ENCODE data around the gene FAM163B. TPM values are rescaled to one million over a fixed set of nuclear protein-coding genes. Genes with fewer than 3 reads are reported as not detected.

FAM163B gene
- polyA plus RNA-seq, 1 of the 3 experiments (the other 2 are of a cell fraction): 0.05 TPM

DNA sequence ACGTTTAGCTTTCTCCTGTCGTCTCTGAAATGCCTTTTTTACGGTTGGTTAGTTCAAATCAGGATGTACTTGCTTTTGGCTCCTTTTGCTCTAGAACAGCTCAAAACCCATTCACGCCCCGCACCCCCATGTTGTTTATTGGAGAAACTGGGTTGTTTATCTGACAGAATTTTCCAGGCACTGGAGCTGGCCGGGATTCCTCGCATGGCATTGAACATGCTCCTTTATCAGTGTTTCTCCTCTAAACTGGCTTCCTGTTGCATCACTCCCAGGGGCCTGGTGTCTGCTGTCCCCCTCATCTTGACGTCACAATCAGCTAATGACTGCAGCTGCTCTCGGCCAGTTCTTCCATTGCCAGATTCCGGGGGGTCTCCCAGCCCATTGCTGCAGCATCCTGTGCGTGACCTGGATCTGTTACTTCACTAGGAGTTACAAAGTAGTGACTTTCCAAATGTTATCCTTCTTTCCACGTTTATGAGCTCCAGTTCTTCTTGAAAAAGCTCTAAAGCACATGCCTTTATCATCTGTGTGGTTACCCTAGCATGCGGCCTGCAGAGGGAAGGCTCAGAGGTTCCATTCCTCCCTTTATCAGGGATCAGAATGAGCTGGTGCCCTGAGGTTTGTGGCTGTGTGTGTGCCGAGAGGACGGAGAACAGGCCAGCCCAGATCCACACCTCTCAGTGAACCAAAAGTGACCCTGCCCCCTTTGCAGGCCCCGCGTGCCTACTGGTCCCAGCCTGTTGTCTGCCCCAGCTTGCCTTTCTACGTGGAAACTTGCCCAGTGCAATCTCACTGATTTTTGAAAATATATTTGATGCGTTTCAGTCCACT, 27.5 kb downstream of the FAM163B start (continued):
- TF ChIP-seq, protein P1, sequence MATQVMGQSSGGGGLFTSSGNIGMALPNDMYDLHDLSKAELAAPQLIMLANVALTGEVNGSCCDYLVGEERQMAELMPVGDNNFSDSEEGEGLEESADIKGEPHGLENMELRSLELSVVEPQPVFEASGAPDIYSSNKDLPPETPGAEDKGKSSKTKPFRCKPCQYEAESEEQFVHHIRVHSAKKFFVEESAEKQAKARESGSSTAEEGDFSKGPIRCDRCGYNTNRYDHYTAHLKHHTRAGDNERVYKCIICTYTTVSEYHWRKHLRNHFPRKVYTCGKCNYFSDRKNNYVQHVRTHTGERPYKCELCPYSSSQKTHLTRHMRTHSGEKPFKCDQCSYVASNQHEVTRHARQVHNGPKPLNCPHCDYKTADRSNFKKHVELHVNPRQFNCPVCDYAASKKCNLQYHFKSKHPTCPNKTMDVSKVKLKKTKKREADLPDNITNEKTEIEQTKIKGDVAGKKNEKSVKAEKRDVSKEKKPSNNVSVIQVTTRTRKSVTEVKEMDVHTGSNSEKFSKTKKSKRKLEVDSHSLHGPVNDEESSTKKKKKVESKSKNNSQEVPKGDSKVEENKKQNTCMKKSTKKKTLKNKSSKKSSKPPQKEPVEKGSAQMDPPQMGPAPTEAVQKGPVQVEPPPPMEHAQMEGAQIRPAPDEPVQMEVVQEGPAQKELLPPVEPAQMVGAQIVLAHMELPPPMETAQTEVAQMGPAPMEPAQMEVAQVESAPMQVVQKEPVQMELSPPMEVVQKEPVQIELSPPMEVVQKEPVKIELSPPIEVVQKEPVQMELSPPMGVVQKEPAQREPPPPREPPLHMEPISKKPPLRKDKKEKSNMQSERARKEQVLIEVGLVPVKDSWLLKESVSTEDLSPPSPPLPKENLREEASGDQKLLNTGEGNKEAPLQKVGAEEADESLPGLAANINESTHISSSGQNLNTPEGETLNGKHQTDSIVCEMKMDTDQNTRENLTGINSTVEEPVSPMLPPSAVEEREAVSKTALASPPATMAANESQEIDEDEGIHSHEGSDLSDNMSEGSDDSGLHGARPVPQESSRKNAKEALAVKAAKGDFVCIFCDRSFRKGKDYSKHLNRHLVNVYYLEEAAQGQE (IDR thresholded peaks at IDR 0.05; ENCODE audit: low read depth, low read length): no peak
- no peak for TF ChIP-seq SIN3A (IDR thresholded peaks at IDR 0.05; ENCODE audit: borderline replicate concordance, low read depth, low read length)
- peak; percentile 67 for TF ChIP-seq GATA2 (CRISPR knock-in tag; IDR thresholded peaks at IDR 0.05)
- no peak for TF ChIP-seq TEAD4 (IDR thresholded peaks at IDR 0.05; ENCODE audit: borderline replicate concordance, insufficient read depth)
- TF ChIP-seq MEF2A (IDR thresholded peaks at IDR 0.05; ENCODE audit: borderline replicate concordance, low read depth): no peak
- no peak for TF ChIP-seq FOSL2 (IDR thresholded peaks at IDR 0.05; ENCODE audit: borderline replicate concordance, low read depth)
- no peak for TF ChIP-seq POLR2AphosphoS5 (IDR thresholded peaks at IDR 0.05; ENCODE audit: low read depth, low read length)
- no peak for TF ChIP-seq NRF1 (IDR thresholded peaks at IDR 0.05; ENCODE audit: low read depth, low read length)
- peak; percentile 61; the same call in 1 of the 2 replicates for TF ChIP-seq MXI1 (IDR thresholded peaks at IDR 0.05; ENCODE audit: low read depth, low read length)
- TF ChIP-seq EP300 (IDR thresholded peaks at IDR 0.05; ENCODE audit: borderline replicate concordance in 1 of 2, low read depth in 1 of 2, low read length in 1 of 2): peak in 1 of 2 experiments; percentile 83; a peak in 2 of 4 replicates
- peak; percentile 53; the same call in 1 of the 2 replicates for TF ChIP-seq RCOR1 (IDR thresholded peaks at IDR 0.05; ENCODE audit: low read length)
- no peak for TF ChIP-seq TCF12 (IDR thresholded peaks at IDR 0.05)
- peak; percentile 99 for TF ChIP-seq FOXJ3 (CRISPR knock-in tag; IDR thresholded peaks at IDR 0.05)

DNA sequence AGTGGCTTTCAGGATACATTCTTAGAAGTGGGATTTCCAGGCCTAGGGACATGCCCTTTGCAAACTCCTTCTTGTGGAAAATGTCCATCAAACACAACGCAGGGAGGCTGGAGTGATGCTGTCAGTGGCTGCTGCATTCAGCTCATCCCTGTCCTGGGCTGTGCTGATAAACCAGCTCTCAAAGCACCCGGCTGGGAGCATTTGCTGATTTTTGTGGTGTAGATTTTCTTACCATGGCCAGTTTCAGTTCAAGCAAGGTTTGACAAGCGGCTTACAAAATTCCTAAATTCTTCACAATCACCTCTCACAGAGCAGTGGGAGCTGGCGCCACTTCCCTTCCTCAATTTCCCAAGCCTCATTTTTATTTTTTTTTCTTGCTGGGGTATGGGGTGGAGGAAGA, 28.2 kb downstream of the FAM163B start:
- 57% methylated on average over 4 of the region's 4 CpGs for WGBS (ENCODE audit: low lambda C conversion rate)
- Histone ChIP-seq H3K27ac (ENCODE audit: low read depth in 2 of 2, low read length in 1 of 2) (peak overlapping the region in 1 of 2 experiments; percentile 100; a peak in 2 of 4 replicates), H3K36me3 (replicated peaks in 1 of 2; ENCODE audit: control insufficient read depth in 1 of 2, insufficient read depth in 2 of 2, low read length in 1 of 2) (no peaks in the 10 kb centered on the region), H3K9me2 (no peaks in the 10 kb centered on the region), H3K79me2 (ENCODE audit: insufficient read depth) (no peaks in the 10 kb centered on the region), H2AFZ (ENCODE audit: low read depth) (no peak overlapping the region), H3F3A (replicated peaks; ENCODE audit: insufficient read depth) (no peaks in the 10 kb centered on the region), H3K9me3 (no peaks in the 10 kb centered on the region), H3K9ac (no peak overlapping the region), H3K4me2 (no peak overlapping the region), H3K4me1 (ENCODE audit: control insufficient read depth in 1 of 2, insufficient read depth in 2 of 2, low read depth in 1 of 2, low read length in 1 of 2) (peaks cover 0 to 80% of the 10 kb centered on the region in 2 experiments; a peak in 3 of 4 replicates), H3K4me3 (ENCODE audit: low read depth in 2 of 2, low read length in 1 of 2) (no peak overlapping the region), H3K27me3 (ENCODE audit: insufficient read depth) (peaks cover 9% of the 10 kb centered on the region; the same call in 1 of the 2 replicates), H4K20me1 (ENCODE audit: insufficient read depth) (no peaks in the 10 kb centered on the region)
- ChIA-PET POLR2A (interaction anchor here (0.7 to 3.0 kb wide), 12 partner anchors 8 to 100 kb away, joined by 3 to 47 read pairs (median 4); partner anchors contain the start of genes ADAMTSL2 and DBH), CTCF (interaction anchor here (0.6 to 7.1 kb wide), 10 partner anchors 8 to 95 kb away, joined by 3 to 51 read pairs (median 6); partner anchors contain the start of genes ADAMTSL2 and DBH)
- no peak for DNase-seq
- TF ChIP-seq, protein P2, sequence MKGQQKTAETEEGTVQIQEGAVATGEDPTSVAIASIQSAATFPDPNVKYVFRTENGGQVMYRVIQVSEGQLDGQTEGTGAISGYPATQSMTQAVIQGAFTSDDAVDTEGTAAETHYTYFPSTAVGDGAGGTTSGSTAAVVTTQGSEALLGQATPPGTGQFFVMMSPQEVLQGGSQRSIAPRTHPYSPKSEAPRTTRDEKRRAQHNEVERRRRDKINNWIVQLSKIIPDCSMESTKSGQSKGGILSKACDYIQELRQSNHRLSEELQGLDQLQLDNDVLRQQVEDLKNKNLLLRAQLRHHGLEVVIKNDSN (IDR thresholded peaks at IDR 0.05; ENCODE audit: borderline replicate concordance, low read depth): no peak
- TF ChIP-seq CHD2 (IDR thresholded peaks at IDR 0.05; ENCODE audit: low read length, partially characterized antibody): no peak
- no peak for TF ChIP-seq GATA2 (CRISPR knock-in tag; IDR thresholded peaks at IDR 0.05)
- TF ChIP-seq, protein P3, sequence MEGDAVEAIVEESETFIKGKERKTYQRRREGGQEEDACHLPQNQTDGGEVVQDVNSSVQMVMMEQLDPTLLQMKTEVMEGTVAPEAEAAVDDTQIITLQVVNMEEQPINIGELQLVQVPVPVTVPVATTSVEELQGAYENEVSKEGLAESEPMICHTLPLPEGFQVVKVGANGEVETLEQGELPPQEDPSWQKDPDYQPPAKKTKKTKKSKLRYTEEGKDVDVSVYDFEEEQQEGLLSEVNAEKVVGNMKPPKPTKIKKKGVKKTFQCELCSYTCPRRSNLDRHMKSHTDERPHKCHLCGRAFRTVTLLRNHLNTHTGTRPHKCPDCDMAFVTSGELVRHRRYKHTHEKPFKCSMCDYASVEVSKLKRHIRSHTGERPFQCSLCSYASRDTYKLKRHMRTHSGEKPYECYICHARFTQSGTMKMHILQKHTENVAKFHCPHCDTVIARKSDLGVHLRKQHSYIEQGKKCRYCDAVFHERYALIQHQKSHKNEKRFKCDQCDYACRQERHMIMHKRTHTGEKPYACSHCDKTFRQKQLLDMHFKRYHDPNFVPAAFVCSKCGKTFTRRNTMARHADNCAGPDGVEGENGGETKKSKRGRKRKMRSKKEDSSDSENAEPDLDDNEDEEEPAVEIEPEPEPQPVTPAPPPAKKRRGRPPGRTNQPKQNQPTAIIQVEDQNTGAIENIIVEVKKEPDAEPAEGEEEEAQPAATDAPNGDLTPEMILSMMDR (IDR thresholded peaks at IDR 0.05): no peak
- TF ChIP-seq TCF12 (IDR thresholded peaks at IDR 0.05): no peak
- TF ChIP-seq, protein P1 (IDR thresholded peaks at IDR 0.05; ENCODE audit: low read depth, low read length): no peak
- TF ChIP-seq, protein P4, sequence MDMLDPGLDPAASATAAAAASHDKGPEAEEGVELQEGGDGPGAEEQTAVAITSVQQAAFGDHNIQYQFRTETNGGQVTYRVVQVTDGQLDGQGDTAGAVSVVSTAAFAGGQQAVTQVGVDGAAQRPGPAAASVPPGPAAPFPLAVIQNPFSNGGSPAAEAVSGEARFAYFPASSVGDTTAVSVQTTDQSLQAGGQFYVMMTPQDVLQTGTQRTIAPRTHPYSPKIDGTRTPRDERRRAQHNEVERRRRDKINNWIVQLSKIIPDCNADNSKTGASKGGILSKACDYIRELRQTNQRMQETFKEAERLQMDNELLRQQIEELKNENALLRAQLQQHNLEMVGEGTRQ (IDR thresholded peaks at IDR 0.05; ENCODE audit: borderline replicate concordance, low read depth, low read length): no peak
- no peak for TF ChIP-seq MXI1 (IDR thresholded peaks at IDR 0.05; ENCODE audit: low read depth, low read length)
- no peak for TF ChIP-seq TEAD4 (IDR thresholded peaks at IDR 0.05; ENCODE audit: borderline replicate concordance, insufficient read depth)

Measured in SK-N-SH (cell line).